GM21576 (cell line): ENCODE results near the gene NPFFR1.

Source experiments
- ATAC-seq: cut with Tn5 transposase; IDR thresholded peaks from one replicate; pipeline ENCODE4 v1.9.1; 2021; ENCODE audit warnings: mild to moderate bottlenecking, moderate library complexity; ENCODE audit not compliant: unreplicated experiment

The NPFFR1 gene

DNA sequence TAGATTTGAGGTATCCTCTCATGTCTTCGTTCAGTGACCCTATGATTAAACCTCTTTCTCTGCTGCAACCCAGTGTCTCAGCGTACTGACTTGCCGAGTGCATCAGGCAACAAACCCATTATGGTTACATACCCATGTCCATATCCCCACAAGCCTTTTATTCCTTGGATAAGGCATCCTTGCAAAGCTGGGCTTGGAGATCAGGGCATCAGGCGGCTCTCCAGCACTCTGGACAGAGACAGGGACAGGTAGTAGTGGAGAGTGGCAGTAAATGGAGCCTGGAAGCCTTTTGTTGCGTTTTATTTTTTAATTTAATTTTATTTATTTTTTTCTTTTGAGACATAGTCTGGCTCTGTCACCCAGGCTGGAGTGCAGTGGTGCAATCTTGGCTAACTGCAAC is 32.0 kb upstream of the NPFFR1 start:
- ATAC-seq: no peak

DNA sequence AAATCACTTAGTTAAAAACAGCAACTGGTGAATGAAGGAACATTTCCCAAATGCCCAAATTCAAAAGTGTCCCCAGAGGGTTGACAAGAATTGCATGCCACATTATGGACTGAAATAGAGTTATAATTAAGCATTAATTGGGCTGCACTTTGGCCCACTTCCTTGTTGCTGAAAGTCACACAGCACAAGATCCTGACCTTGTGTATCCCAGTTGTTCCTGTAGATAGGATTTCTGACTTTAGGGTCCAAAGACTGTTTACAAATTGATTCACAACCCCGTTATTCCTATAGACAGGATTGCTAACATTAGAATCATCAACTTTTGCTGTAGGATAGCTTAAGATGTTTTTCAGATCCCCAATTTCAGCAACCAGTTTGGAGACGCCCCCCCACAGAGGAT is 31.5 kb upstream of the NPFFR1 start:
- no peak for ATAC-seq

DNA sequence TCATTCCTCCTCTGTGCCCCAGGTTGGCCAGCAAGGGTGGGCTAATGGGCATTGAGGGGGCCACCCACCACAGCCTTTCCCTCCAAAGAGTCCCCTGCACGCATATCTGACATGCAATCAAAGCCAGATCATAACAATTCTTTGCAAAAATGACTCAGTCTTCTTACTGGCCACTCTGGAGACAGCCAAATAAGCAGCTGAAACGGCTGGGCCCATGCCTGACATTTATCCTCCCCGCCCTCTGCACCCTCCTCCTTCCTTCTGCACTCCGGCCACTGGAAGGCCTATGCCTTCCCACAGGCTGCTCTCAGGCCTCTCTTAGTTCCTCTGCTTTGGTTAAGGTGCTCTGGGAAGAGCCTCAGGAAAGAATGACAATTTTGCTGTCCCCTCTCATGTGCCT is 29.2 kb upstream of the NPFFR1 start:
- no peak for ATAC-seq

DNA sequence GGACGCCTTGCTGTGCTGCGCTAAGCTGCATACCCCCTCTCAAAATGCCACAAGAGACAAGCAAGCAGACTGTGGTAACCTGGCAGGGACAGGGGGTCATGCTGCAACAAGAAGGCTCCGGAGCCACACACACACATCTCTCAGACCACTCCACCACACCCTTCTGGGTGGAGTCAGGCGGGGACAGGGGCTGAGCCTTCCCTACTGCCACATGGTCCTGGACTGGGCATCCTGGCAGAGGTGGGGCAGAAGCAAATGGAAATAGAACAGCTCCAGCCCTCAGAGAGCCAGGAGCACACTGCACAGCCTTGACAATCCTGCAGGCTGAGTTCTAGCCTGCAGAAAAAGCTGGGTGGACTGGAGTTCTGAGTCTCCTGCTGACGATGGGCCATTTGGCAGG is 28.4 kb upstream of the NPFFR1 start:
- no peak for ATAC-seq

DNA sequence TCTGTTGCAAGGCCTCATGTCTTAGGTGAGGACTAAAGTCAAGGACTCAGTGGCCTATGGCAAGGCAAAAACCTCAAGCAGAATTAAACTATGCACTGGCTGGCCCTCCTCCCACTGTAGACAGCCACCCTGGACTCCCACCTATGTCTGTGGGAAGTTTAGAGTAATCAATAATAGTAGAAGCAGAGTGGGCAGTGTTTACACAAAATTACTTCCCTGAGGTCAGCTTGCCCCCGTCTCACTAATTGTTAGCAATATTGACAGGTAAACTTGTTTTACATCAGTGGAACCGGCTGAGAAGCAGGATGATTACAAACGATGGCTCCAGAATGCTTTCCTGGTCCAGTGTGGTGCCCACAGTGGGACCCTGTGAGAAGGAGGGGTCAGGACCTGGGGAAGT is 27.9 kb upstream of the NPFFR1 start:
- ATAC-seq: no peak

DNA sequence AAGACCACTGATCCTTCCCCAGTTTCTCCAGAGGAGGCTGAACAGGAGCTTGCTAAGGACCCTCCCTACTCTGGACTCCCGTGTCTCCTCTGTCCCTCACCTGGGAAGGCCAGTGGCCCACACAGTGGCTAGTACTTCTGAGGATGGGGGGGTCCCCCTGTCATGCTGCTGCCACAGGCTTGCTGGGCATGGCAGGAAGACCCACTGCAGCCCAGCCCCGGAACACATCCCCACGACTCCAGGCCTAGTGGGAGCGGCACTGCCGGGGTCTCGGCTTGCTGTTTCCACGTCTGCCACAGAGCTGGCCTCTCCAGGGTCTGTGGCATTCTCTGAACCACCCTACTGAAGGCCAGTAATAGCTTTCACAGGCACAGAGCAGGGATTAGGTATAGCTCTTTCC is 25.9 kb upstream of the NPFFR1 start:
- no peak for ATAC-seq

DNA sequence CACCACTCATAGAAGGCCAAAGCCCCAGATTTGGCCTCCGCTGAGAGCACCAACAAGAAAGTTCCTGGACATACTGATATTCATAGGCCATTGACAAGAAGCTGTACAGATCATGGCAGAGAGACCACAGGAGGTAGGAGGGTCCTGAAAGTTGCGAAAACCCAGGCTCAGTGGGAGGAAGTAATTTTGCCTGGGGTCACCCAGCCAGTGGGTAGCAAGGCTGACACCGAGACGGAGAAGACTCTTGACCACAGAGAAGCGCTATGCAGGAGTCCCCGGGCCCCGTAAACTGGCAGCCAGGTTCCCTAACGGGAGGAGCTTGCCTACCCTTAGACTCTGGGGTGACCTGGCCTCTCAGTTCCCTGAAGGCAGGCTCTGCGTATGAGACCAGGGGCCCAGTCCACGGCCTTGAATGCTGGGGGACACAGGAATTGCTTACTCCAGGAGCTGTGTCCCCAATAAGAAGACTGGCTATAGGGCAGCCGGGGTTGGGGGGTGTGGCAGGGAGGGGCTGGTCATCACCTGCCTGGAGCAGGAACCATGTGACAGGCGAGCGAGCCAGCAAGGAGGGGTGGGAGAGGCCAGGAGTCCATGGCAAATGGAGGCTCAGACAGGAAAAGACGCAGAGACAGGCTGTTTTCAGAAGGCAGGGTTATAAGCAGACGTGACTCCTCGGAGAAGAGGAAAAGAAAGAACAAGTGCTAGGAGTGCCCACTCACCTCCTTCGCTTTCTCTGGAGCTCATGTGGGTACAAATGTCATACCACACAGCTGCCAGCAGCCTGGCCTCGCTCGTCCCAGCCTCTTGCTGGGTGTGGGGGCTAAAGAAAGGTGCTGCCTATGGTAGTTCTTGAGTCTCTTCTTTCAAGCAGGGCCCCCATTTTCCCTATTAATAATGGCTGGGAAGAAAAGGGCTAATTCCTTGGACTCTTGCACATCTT is 24.6 kb upstream of the NPFFR1 start:
- ATAC-seq: no peak

DNA sequence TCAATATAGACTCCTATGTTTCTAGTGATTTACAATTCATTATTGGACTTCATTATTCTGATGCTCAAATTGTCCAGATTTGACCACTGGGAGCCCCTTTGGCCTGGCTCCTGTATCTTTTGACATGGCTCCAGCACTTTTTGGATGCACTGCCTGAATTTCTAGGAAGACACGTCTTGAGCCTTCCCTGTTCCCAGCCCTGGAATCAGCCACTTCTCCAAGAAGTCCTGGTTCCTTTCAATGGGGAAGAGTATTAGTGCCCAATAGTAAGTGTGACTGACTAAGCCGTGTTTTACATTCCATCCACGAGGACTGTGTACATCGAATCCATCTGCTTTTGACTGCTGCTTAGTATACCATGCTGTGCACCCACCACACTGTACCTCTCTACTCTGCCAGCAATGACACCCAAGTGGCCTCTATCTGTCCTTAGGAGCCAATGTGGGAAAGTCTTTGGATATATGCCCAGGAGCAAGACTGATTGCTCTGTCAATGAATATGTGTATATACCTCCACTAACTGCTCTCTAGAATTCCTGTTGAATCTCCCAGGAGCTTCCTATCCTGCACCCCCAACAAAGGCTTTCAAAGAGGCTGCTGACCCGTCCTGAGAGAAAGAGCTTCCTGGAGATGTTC is 23.2 kb upstream of the NPFFR1 start:
- ATAC-seq: no peak

DNA sequence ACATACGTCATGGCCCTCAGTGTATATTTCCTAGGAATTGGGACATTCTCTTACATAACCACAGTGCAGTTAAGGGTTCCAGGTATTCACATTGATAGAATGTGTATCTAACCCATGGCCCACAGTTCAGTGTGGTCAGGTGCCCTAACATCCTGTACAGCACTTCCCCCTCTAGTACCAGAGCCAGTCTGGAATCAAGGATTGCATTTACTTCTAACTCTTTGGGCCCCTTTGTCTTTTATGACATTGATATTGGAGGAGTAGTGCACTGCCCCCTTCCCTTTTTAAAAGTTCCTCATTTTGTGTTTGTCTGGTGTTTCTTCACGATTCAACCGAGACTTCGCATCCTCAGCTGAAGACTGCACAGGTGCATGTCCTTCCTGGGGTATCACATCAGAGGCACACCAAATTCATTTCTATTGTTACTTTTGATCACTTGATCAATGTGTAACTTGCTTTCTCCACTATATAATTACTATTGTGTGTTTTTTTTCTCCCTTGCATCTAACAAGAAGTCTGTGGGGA is 22.4 kb upstream of the NPFFR1 start:
- ATAC-seq: no peak

DNA sequence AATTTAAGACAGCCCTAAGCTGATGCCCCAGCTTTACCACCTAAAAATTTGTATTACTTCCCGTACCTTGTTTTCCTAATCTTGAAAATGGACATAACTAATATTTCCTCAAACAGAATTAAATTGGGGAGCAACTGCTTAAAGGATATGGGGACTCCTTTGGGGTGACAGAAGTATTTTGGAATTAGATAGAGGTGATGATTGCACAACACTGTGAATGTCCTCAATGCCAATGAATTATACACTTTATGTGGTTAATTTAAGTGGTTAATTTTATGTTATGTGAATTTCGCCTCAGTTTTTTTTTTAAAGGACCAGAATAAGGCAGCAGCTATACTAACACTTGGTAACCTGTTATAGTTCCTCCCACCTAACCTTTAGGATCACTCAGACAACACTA is 19.9 kb upstream of the NPFFR1 start:
- no peak for ATAC-seq

DNA sequence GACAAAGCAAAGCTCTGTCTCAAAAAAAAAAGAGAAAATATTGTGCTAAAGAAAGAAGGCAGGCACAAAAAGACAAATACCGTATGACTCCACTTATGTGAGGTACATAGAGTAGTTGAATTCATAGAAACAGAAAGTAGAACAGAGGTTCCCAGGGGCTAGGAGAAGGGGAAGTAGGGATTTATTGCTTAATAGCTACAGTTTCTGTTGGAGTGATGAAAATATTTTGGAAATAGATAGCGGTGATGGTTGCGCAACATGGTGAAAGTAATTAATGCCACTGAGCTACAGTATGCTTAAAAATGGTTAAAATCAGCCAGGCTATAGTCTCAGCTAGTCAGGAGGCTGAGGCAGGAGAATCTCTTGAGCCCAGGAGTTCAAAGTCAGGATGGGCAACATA is 18.5 kb upstream of the NPFFR1 start:
- ATAC-seq: no peak

DNA sequence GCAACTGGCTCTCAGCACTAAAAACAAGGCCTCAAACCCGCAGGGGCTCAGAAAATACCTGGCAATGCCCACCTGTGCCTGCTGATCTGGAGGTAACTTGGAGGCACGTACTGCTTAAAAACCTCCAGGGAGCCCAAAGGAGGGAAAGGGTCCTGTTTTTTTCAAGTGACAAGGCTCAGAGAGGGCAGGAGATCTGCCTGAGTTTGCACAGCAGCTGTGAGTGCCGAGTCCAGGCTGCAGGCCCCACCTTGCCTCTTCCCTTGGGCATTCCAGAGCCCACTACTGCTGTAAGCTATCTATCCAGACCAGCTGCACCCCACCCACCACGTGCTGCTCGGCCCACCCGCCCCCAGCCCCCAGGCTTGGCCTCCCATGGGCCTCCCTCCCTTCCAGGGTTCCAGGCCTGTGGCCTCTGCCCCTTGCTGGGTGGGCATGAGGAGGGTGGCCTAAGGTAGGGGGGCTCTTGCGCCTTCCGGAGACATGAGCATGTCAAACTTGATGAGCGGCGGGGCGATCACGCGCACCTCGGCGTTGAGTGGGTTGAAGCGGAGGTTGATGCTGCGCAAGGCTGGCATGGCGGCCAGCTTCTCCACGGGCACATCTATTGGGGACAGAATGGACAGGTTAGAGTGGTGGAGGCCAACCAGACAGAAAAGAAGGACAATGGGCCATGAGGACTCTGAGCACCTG is 17.2 kb upstream of the NPFFR1 start:
- ATAC-seq: no peak

DNA sequence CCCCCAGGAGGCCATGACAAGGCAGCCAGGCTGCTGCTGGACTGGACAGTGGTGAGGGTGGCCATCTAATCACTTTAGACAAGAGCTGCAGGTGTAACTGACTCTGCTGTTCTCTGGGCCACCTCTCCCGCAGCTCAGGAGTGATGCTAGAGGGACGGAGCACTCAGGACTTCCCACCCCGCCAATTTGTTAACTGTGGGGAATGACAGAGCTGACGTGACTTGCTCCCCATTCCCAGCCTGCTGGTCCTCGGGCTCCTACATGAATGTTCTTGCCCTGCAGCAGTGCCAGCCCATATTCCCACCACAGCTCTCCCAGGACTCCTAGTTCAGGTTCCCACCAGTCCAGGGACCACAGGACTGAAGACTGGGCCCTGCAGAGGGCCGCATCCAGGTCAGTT is 16.7 kb upstream of the NPFFR1 start:
- ATAC-seq: no peak

DNA sequence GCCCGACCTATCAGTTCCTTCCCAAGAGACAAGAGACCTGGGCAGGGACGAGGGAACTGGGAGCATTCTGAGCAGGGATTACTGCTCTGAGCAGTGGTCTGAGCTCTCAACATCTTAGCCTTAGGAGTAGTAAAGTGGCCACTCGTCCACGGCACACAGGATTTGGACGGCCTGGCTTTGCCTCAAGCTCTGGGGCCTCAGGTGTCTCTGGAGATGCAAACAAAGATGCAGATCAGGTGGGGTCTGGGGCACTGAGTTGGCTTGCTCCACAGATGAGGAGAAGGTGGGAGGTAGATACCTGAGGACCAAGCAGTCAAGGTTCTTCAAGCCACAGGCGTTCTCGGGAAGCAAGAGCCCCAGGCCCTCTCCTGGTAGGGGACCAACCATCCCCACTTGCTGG is 16.1 kb upstream of the NPFFR1 start:
- no peak for ATAC-seq

DNA sequence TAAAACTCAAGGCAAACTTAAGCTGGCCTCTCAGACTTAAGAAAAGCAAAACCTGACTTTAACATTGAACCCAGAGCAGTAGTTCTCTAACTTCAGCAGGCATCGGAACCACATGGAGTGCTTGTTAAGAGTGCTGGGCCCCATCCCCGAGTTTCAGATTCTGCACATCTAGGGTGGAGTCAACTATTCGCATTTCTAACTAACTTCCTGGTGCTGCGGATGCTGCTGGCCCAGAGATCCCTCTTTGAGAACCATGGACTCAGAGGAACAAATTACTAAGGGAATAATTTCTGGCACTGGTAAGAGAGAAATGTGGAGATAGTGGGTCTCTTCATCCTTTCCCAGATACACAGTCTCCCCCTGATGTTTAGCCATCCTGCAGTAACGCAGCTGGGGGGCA is 14.6 kb upstream of the NPFFR1 start:
- no peak for ATAC-seq

DNA sequence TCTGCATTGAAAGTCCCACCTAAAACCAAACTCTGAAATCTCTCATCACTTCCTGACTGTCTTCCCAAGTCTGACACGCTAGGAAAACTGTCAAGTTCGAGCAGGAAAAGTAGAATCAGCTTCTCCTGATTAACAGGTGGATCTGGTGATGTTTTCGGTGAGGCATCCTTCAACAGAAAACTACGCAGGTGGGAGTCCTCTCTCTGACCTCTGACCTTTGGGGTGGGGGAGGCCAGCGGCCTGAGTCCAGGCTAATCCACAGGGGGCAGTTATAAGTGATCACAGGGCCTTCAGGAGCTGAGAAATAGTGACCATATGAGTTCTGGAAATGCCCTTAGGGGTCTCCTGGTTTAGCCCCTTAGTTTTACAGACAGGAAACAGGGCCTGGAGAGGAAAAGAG is 13.4 kb upstream of the NPFFR1 start:
- ATAC-seq: no peak

DNA sequence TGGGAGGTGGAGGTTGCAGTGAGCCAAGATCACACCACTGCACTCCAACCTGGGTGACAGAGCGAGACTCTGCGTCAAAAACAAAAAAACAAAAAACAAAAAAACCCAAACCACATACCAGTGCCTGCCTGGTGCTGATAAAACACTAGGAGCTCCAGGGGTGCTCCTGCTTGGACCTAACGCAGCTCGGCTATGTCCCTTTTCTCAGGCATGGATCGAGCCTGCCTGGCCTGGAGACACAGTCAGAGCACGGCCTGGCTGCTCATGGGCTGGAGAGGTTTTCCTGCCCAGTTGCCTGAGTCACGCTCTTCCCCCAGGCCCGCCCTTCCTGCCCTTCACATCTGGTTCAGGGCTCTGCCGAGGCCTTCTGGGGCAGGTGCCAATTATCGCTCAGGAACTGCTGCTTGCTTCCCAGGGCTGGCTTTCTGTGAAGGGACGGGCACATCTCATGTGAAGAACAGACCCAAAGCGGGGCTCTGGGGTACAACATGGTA is 12.6 kb upstream of the NPFFR1 start:
- ATAC-seq: no peak

DNA sequence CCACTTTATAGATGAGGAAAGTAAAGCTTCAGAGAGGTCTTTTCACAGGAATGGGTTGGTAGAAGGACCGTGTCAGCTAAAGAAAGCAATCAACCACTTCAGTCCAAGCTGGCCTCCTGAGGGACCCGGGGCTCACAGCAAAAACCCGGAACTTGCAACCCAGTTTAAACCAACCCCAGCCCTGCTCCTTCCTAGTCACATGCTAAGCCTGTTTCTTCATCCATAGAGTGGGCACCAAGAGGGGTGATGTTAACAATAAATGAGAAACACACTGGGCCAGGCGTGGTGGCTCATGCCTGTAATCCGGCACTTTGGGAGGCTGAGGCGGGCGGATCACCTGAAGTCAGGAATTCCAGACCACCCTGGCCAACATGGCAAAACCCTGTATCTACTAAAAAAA is 12.1 kb upstream of the NPFFR1 start:
- ATAC-seq: no peak

DNA sequence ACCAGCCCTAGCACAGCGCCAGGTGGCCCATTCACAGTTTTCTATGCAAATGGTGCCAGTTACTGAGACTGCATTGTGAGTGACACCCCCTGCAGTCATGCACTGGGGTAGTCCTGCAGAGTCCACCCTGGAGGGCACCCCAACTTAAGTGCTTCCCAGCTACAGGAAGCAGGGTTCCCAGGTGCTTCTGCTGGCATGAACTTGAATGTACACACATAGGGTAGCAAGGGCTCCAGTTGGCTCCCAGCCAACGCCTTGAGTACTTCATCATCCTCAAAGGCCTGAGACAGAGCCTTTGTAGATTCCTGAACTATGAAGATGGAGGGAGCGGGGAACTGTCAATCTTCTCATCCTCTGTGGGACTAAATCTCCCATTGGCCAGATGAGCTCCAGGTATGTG is 11.5 kb upstream of the NPFFR1 start:
- no peak for ATAC-seq

DNA sequence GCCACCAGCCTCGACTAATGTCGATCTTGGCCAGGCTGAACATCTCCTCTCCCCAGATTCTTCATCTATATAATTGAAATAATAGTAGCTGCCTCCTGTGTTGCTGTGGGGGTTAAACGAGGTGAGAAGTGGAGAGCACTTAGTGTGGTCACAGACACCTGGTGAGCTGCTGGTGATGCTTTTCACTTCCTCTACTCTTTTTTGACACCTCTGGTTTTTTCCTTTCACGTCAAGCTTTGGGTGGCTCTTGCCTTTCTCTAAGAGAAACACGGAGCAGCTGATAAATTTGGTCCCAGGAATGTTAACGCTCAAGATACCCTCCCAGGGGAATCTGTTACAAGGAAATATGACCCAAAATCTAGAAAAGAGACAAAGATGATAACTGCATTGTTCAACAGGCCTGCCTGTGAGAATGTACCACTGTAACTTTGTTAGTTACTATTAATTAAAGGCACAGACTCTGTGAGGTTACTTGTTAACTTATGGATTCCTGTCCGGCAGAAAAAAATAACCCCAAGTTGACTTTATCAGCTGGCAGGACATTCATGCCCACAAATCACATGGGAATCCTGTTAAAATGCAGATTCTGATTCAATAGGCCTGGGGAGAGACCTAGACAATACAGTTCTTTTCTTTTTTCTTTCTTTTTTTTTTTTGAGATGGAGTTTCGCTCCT is 9.5 kb upstream of the NPFFR1 start:
- peak; percentile 88 for ATAC-seq

DNA sequence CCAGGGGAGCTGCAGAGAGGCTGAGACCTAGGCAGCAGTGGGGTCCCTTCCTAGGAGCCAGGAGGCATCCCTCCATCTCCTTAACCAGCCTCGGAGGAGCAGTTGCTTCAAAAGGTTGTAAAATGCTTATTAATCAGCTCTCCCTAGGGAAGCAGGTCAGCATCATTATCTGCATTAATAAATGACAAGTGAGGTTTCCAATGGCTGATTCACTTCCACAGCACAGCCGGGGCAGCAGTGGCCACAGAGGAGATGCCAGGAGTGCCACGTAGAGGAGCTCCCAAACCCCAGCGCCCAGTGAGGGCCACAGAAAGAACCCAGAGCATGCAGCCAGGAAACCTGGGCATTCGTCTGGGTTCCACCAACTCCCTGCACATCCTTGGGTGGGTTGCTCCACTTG is 8.2 kb upstream of the NPFFR1 start:
- no peak for ATAC-seq
